NCI-H524 (cell line): ENCODE data around the gene PLD2.
"Not testable (repeated sequence)": the region's sequence is repeated elsewhere in the genome, so short reads cannot be mapped to it uniquely, and the experiment has no call there.

Source experiments
- DNase-seq, 2 experiments: peaks; one replicate each; lab custom pipeline; 2025; lab: John Stamatoyannopoulos, UW

Gene PLD2

GRCh38 chr17:4836221-4836620 is 29.3 kb downstream of the PLD2 start:
- peak; percentile 34 to 89 for DNase-seq

GRCh38 chr17:4837471-4838308 is 30.7 kb downstream of the PLD2 start:
- no peak for DNase-seq

- no peak for DNase-seq
These were observed 31.4 kb downstream of the PLD2 start for GRCh38 chr17:4838309-4838785.

GRCh38 chr17:4839221-4839620 is 32.3 kb downstream of the PLD2 start:
- DNase-seq, result no peak

DNA sequence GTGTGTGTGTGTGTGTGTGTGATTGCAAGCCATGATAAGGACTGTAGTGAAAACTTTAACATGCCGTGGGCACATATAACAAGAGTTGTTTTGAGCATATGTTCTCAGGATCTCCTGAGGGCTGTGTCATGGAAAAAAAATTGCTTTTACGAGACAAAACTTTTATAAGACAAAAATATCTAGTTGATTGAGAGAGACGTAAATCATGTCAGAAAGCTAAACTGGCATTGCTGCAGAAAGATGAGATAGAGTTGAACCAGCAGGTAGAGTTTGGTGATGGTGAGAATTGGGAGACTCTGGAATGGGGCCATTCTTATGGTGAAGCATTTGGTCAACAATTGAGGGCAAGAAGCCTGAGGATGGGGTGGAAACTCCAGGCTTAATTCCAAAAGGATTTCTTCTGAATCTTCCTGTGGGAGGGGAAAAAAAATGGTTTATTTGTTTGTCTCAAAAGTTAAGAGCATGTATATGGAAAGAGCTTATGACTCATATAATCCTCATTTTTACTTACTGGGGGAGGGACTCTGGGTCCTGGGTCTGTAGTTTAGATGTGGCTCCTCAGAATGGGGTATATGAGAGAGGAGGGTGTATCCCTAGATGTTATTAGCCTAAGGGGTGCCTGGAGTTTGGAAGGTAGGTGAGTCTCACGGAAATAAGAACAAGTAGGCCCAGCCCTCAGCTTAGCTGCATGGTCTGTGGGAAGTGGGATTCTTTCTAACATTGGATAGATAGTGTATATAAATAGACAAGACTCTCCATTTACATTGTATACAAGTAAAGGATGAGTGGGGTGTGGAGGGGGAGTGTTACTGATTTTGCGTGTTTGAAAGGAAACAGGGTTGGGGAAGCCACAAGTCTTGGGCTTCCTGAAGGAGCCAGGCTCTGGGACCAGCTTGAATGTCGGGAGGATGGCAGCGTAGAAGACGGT is 33.3 kb downstream of the PLD2 start:
- DNase-seq, result no peak

GRCh38 chr17:4840893-4841242 is 33.9 kb downstream of the PLD2 start:
- DNase-seq, result no peak

GRCh38 chr17:4842376-4842775 is 35.4 kb downstream of the PLD2 start:
- DNase-seq, result no peak

- DNase-seq, result no peak
These were observed 36.5 kb downstream of the PLD2 start for GRCh38 chr17:4843321-4844000.

DNA sequence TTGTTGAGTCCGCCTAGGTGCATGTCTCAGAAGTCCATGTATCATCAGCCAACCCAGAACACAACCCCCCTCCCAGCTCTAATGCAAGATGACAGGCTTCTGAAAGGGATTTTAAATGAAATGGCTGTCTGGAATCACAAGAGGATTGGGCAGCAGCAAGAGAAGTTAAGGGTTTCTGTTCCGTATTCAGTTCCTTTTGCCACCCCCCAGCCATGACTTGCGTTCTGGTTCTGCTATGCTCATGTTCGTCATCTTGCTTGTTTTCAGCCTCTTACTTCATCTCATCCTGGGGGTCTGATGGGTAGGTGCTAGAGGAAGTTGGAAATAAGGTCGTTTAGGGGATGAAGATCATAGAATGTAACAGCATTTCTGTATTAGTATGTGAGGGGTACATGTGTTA is 38.2 kb downstream of the PLD2 start:
- DNase-seq, result no peak

- DNase-seq, result no peak
These were observed 39.9 kb downstream of the PLD2 start for GRCh38 chr17:4846635-4847390.

- DNase-seq, result no peak
These were observed 42.1 kb downstream of the PLD2 start for GRCh38 chr17:4849011-4849536.

GRCh38 chr17:4850246-4850645 is 43.3 kb downstream of the PLD2 start:
- no peak for DNase-seq

GRCh38 chr17:4851084-4851483 is 44.1 kb downstream of the PLD2 start:
- DNase-seq, result no peak

DNA sequence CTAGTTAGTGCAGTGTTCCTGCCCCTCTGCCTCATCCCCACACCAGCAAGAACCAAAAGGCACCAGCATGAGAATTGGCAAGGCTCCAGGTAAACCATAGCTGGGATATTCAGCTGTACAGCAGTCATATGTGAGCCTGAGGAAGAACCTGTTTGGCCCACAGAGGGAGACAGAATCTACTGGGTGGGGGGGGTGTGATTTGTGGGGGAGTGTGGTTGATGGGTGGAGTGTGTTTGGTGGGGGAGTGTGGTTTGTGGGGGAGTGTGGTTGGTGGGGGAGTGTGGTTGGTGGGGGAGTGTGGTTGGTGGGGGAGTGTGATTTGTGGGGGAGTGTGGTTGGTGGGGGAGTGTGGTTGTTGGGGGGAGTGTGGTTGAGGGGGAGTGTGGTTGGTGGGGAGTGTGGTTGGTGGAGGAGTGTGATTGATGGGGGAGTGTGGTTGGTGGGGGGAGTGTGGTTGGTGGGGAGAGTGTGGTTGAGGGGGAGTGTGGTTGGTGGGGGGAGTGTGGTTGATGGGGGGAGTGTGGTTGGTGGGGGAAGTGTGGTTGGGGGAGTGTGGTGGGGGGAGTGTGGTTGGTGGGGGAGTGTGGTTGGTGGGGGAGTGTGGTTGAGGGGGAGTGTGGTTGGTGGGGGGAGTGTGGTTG is 45.7 kb downstream of the PLD2 start:
- peak in 1 of 2 experiments; percentile 38 for DNase-seq

- DNase-seq, result no peak
These were observed 46.3 kb downstream of the PLD2 start for GRCh38 chr17:4853208-4853671.

GRCh38 chr17:4854111-4854681 is 47.2 kb downstream of the PLD2 start:
- peak; percentile 76 to 90 for DNase-seq

DNA sequence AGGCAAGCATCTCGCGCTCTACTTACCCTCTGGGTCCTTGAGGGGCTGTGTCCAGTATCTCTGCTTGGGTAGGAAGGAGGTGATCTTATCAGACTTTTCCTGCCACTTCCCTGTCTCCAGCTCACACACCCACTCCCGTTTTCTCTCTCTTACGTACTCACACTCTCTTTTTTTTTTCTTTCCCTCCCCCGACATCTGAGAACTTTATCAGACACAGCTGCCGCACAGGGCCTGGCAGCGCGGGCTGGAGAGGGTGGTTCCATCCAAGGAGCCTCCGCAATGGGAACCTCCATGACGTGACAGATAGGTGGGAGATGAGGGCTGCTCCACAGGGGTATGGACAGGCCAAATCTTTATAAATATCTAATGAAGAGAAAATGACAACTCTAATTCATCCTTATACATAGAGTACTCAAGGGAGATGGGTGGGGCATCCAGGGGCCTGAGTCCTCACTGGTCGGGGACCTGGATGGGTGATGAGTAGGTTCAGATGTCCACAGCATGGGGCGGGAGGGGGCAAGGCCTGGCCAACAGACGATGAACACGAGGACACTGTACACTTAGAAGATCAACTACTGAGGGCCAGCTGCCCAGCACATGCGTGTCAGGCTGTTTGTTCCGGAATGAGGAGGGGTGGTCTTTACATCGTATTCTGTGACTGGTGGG is 49.5 kb downstream of the PLD2 start:
- no peak for DNase-seq

- no peak for DNase-seq
These were observed 50.0 kb downstream of the PLD2 start for GRCh38 chr17:4856937-4857314.

DNA sequence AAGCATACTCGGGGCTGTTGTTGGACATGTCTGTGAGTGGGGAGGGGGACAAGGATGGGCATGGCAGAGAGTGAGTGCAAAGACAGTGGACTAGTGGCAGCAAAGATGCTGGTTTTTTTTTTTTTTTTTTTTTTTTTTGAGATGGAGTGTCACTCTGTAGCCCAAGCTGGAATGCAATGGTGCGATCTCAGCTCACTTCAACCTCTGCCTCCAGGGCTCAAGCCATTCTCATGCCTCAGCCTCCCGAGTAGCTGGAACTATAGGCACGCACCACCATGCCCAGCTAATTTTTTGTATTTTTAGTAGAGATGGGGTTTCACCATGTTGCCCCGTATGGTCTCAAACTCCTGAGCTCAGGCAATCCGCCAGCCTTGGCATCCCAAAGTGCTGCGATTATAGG is 50.4 kb downstream of the PLD2 start:
- DNase-seq, result not testable (repeated sequence)
